Retinal pigment epithelial cell (primary cell): ENCODE measurements around the gene NPRL2.

Source experiments
- DNase-seq: peaks from one replicate; pipeline ENCODE4 v3.0.0-alpha.2; 2010; ENCODE audit warnings: low read depth
- H3K4me3 ChIP-seq: 2 replicates; pipeline ENCODE4 v1.5.1; 2011; ENCODE audit warnings: mild to moderate bottlenecking, low read length, control low read depth, moderate library complexity
- TF ChIP-seq, protein P1 (sequence below): conservative IDR thresholded peaks from 2 replicates; pipeline ENCODE4 v1.5.1; 2011; ENCODE audit warnings: low read depth, low read length, control low read depth, inconsistent platforms

NPRL2 gene

DNA sequence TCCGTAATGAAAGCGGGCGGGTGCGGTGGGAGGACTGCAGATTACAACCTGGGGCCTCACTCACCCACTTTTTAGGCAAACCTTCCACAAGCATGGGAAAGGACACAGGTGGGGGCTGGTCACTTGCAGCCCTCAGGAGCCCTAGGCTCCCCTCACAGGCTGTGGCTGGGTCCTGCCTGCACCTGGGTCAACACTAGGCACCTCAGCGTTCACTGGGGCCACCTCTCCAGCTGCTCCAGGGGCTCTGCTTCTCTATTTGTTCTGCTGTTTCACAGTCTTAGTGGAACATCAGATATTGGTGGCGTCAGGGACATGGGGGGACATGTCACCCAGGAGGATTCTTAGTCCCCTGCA lies 38.8 kb upstream of the NPRL2 start:
- no peak overlapping the region for H3K4me3 ChIP-seq
- TF ChIP-seq, protein P1, sequence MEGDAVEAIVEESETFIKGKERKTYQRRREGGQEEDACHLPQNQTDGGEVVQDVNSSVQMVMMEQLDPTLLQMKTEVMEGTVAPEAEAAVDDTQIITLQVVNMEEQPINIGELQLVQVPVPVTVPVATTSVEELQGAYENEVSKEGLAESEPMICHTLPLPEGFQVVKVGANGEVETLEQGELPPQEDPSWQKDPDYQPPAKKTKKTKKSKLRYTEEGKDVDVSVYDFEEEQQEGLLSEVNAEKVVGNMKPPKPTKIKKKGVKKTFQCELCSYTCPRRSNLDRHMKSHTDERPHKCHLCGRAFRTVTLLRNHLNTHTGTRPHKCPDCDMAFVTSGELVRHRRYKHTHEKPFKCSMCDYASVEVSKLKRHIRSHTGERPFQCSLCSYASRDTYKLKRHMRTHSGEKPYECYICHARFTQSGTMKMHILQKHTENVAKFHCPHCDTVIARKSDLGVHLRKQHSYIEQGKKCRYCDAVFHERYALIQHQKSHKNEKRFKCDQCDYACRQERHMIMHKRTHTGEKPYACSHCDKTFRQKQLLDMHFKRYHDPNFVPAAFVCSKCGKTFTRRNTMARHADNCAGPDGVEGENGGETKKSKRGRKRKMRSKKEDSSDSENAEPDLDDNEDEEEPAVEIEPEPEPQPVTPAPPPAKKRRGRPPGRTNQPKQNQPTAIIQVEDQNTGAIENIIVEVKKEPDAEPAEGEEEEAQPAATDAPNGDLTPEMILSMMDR: no peak
- no peak for DNase-seq

DNA sequence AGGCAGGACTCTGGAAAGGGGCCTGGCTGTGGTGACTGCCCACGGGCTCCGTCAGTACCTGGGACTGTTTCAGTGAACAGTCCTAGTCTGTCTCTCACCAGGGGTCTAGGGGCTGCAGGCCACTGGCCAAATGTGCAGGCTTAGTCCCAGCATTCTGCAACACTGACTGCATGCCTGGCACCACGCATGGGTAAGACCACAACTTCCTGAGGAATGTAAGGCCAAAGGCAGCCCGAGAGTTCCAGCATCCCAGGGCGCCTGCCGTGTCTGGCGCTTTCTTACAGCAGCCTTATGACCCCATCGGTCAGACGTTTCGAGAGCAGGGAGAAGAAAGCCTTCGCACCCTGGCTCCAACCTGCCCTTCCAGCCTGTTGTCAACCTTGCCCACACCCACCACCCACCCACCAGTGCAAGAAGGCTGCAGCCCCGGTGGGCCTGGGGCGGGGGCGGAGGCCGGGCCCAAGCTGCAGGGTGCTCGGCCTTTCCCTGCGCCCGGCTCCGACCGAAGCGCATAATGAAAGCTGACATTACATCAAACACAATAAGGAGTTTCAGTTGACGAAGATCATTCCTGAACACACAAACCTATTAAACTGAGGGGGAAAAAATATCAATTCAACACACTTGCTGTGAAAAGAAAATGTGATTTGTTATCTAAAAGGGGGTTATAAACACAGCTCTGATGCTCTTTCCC lies 38.3 kb upstream of the NPRL2 start:
- no peak overlapping the region for H3K4me3 ChIP-seq
- TF ChIP-seq, protein P1: no peak
- peak; percentile 16 for DNase-seq

DNA sequence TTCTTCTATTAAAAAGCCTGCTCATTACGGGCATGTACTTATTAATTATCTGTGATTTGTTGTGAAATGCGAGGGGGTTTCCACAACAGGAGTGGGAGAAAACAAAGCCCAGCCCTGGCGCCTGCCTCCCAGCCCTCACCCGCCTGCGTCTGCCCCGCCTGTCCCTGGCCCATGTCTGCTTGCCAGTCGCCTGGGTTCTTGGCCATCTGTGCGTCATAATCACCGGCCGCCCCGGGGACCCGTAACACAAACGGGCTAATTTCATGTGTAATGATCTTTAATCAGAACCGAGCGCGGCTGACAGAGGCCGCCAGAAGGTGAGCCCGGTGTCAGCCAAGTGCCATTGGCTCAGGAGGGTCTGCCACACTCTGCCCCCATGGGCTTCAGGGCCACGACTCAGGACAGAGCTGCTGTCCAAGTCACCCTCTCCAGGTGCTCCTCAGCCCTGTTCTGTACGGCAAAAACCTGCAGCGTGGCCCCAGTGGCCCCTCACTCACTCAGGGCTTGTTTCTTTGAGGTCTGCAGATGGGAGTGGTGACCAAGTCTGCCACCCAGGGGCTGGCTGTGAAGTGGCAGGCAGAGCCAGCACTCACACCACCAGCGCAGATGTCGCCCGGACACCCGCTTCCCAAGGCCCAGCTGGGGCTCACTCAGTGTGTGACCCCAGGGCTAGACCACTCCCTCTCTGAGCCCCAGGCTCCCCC lies 37.6 kb upstream of the NPRL2 start:
- TF ChIP-seq, protein P1: peak; percentile 53
- H3K4me3 ChIP-seq: no peak overlapping the region
- DNase-seq: no peak

GRCh38 chr3:50385754-50386153 lies 35.2 kb upstream of the NPRL2 start:
- no peak overlapping the region for H3K4me3 ChIP-seq
- TF ChIP-seq, protein P1: no peak
- no peak for DNase-seq

DNA sequence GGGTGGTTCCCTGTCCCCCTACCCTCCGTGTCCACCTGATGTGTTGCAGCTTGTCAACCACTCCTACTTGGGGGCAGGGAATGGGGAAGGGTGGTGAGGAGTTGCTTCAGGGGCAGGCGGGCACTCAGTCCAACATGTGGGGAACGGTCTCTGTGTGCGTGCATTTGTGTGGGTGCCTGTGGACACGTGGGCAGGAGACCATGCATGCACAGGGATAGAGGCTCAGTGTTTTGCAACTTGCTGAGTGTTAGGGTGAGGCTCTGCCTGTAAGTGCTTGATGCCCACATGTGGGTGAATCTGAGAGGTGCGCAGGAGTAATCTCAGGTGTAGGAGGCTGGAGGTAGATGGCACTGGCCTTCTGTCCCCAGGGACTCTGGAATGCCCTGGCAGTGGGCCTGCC lies 33.2 kb upstream of the NPRL2 start:
- H3K4me3 ChIP-seq: no peak overlapping the region
- TF ChIP-seq, protein P1: no peak
- no peak for DNase-seq

- TF ChIP-seq, protein P1: no peak
- DNase-seq: no peak
- H3K4me3 ChIP-seq: no peak overlapping the region
Observed at GRCh38 chr3:50382722-50383121, 32.1 kb upstream of the NPRL2 start.

DNA sequence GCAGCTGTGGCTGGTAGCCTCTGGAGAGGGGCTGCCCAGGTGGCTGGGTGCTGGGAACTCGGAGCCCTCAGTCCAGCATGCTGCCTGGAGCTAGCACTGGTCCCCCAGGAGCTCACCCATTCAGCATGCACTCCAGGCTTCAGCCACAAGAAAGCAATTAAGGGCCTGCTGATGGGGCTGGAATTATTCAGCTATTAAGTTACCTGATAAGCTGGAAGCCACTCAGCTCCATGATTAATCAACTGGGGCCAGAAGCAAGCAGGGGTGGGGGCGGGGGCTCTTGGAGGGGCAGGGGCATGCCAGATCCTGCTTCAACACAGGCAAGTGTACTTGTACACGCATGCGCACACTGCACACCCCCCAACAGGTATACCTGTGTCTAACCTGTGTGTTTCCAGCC lies 30.8 kb upstream of the NPRL2 start:
- H3K4me3 ChIP-seq: no peak overlapping the region
- DNase-seq: no peak
- TF ChIP-seq, protein P1: no peak
